Activated effector memory CD4-positive, alpha-beta T cell treated with Interleukin-2 at 50 U/mL for 16 hours (primary cell): ENCODE results near the gene LCN6.
"Not testable (repeated sequence)": the region's sequence is repeated elsewhere in the genome, so short reads cannot be mapped to it uniquely, and the experiment has no call there.

ENCODE experiments used
- DNase-seq: peaks from one replicate; pipeline ENCODE4 v3.0.0-alpha.2; 2020

The LCN6 gene

DNA sequence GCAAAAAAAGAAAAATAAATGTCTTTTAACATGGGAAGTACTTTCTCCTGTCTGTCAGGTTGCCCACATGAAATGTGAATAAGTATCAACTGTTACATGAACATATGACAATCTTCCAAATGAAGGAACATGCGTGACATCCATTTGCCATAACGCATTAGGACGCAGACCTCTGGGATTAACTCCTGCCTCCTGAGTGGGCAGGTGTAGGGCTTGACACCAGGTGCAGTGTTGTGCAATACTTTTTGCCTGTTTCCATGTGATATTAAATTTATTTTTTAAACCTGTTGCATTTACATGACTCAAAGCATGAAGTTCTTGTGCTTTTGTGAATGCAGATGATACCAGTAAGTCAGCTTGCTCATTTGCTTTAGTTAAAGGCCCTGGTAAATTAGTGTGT lies 34.1 kb upstream of the LCN6 start:
- DNase-seq: no peak

DNA sequence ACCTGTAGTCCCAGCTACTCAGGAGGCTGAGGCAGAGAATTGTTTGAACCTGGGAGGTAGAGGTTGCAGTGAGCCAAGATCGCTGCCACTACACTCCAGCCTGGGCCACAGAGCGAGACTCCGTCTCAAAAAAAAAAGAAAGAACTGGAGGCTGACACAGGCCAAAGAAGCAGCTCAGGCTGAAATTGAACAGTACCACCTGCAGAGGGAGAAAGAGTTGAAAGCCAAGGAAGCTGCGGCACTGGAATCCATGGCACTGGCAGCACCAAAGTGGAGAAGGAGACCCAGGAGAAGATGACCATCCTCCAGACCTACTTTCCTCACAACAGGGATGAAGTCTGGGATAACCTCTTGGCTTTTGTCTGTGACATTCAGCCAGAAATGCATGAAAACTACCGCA lies 31.5 kb upstream of the LCN6 start:
- no peak for DNase-seq

DNA sequence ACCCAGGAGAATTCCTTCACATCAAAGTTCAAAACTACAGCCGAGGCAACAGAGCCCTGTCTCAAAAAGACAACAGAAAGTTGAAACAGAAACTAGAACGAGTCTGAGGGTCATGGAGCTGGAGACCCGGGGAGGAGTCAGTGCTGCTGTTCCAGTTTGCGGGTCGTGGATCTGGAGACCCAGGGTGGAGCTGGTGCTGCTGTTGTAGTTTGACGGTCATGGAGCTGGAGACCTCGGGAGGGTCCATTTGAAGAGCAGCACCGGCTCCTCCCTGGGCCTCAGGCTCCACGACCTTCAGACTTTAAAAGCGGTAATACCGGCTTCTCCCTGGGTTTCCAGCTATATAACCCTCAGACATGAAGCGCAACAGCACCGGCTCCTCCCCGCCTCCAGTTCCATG lies 29.0 kb upstream of the LCN6 start:
- DNase-seq: no peak

DNA sequence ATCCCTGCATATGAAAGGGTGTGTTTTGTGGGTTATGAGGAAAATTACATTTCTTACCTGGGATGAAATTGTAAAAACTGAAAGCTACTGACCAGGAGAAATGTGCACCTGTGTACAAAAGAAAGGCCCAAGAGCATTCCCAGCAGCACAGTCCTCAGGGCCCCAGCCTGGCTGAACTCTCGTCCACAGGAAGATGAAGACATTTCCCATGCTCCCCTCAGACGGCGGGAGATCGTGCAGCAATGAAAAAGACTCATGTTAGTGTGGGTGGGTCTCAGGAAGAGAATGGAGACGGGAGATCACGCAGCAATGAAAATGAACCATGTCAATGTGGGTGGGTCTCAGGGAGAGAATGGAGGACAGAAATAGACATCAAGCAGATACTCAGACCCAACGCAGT lies 28.6 kb upstream of the LCN6 start:
- no peak for DNase-seq

DNA sequence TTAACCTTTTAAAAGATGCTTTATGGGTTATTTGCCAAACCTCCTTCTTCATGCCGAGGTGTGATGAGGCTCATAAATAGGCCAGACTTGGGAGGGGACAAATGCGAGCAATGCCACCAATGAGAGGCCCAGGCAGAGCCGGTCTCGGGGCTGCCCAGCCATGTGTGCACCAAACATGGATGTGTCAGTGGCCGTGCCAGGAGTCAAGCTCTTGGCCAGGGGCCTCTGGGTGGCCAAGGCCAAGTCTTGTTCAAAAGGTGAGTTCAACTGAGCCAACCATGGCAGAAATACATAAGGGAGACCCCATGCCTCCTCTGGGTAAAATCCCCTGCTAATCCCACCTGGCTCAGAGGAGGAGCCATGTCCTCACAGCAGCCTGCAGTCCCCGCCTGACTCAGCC lies 26.9 kb upstream of the LCN6 start:
- no peak for DNase-seq

DNA sequence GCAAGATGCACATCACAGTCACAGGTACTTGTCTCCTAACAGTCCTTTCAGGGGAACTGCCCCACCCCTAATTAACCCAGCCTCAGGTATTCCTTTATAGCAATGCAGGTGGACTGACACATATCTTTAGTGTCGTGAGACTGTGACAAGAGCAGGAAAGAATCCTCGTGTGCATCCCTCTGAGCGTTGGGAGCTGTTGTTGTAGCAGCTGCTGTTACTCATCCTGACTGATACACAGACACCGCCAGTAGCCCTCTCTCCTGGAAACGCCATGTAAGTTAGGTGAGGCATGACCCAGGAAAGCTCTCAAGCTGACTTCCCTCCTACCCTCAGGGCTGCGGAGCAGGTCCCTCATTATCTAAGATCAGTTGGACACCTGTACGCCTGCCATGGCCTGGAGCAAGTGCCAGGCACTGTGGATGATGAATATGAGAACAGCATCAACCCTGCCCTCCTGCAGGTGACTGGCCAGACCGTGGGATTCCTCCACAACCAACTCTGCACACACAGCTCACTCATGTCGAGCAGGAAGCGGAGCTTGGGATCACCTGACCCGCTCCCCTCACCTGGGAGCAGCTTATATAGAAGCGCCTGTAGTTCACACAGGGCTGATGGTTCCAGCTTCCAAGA lies 26.2 kb upstream of the LCN6 start:
- DNase-seq: no peak

DNA sequence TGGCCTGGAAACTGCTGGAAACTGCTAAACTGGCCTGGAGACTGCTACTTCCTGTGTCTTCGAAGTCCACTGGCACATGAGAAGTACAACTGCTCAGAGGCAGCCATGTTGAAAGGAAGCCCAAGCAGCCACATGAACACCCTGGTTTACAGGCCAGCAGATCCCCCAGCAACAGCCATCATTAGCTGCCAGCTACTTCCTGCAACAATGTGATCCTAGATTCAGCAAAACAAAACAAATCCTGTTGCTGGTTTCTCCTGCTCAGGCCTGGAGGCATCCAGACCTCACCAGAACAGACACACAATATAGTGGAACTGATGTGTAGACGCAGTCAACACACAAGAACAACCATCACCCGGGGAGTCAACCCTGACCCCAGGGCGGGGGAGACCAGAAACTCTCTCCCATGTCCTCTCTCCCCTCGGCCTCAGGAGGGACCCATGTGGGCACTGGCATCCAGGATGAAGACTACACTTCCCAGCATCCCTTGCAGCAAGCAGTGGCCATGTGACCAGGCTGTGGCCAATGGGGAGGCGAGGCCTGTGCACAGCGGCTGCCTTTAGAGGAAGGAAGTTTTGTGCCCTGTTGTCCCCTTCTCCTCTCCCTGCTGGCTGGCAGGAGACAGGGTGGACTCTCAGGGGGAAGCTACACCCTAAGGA lies 25.2 kb upstream of the LCN6 start:
- no peak for DNase-seq

DNA sequence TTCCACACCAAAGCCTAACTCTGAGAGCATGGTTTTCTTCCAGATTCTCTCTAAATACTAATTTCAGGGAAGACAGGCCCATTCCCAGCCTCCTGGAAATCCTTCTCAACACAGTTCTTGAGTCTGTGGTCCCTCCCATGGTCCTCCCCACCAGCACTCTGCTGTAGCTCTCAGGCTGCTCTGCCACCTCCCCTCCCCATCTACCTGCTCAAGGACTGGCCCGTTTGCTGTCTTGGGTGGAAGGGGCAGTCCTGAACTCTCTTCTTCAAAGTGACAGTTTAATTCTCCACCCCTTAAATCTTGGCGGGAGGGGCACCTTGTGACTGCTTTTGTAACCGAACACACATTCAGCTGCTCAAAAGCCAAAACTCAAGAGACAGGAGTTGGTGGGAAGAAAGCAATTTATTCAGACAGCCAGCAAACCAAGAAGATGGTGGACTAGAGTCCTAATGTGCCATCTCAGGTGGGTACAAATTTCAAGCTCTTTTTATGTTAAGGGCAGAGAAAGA lies 23.6 kb upstream of the LCN6 start:
- no peak for DNase-seq

DNA sequence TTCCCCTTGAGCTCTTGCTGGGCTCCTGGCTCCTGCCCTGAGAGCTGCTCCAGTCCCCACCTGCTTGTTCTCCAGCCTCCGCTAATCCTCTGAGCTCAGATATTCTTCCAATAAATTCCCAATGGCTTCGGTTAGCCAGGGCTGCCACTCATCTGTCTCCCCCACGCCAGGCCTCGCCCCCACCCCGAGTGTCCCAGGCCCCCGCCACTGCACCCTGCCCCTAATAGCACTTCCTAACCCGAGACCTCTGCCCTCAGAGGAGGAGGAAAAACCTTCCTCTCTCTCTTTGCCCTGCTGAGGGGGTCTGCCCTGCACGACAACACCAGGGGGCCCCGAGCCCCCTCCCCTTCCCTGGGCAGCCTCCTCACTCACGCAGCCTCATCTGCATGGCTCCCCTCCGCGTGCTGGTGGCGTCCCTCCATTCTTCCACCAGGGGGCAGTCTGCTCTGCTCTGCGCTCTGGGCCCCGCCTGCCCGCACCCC lies 21.4 kb upstream of the LCN6 start:
- DNase-seq: no peak

DNA sequence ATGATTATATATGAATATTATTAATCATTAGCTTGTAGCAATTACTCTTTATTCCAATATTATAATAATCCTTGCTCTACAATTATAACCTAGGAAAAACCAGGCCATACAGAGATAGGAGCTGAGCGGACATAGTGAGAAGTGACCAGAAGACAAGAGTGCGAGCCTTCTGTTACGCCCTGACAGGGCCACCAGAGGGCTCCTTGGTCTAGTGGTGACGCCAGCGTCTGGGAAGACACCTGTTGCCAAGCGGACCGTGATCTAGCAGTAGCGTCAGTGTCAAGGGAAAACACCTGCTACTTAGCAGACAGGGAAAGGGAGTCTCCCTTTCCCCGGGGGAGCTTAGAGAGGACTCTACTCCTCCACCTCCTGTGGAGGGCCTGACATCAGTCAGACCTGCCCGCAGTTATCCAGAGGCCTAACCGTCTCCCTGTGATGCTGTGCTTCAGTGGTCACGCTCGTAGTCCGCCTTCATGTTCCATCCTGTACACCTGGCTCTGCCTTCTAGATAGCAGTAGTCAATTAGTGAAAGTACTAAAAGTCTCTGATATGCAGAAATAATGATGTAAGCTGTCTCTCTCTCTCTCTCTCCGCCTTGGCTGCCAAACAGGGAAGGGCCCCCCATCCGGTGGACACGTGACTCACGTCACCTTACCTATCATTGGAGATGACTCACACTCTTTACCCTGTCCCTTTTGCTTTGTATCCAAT lies 18.2 kb upstream of the LCN6 start:
- DNase-seq: peak; percentile 18

DNA sequence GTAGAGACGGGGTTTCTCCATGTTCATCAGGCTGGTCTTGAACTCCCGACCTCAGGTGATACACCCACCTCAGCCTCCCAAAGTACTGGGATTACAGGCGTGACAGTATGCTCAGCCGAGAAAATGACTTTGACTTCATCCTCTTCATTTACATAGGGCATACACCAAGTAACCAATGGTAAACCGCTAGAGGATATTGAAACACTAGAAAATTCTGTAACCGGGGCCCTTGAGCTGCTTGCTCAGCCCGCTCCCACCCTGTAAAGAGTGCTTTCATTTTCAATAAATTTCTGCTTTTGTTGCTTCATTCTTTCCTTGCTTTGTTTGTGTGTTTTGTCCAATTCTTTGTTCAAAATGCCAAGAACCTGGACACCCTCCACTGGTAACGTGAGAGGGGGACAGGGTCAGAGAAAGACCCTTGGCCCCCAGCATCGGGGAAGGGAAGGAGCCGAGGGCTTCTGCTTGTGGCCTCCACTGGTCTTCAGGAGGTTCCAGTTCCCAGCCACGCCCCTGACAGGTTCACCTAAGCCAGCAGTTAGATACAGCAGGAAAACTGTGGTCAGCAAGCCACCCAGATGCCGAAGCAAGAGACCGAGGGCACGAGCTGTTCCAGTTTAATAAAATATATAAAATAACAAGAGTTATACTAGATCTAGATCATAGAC lies 17.6 kb upstream of the LCN6 start:
- DNase-seq: not testable (repeated sequence)

DNA sequence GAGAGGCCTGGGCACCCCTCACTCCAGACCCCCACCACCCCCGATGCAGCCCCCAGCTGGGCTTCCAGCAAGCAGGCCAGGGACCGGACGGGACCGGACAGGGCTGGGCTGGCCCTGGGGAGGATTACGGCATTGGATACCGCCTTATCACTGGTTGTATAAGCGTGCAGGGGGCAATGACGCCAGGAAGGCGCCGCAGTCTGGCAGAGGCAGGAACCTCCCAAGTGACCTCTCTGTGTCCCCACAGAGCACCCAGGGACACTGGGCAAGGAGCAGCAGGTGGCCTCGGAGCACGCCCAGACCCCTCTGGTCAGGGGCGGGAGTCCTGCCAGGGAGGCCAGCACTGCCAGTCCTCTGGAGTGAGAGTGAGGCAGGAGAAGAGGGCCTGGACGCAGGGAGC lies 16.7 kb upstream of the LCN6 start:
- no peak for DNase-seq

DNA sequence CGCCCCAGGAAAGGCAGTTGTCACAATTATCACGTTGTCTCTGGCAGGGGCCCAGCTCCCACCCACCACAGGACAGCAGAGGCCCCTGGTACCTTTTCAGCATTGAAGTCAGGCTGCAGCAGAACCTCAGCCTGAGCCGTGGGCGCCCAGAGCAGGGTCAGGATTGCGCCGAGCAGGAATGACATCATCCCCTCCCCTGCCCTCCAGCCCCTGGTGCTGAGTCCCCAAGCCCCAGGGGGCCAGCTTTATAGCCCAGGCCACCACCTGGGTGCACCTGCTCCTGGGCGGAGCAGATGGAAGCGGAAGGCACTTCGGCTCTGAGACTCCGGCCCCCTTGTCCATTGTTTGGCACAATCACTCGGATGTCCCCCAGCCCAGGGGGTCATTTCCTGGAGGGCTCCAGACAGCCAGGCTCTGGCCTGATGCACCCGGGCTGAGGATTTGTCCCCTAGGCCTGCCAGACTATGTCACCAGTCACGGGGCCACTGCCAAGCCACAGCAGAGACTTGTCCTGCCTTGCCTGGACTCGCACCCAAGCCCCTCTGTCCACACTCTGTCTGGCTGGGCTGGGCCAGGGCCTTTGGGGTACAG lies 16.1 kb upstream of the LCN6 start, which contains the start of gene LCN15:
Gene LCN15, minus strand, starts transcription at position 218 of the 591 bp plus-strand sequence. Its CDS starts 30 bp downstream, at position 188.
- DNase-seq: no peak

DNA sequence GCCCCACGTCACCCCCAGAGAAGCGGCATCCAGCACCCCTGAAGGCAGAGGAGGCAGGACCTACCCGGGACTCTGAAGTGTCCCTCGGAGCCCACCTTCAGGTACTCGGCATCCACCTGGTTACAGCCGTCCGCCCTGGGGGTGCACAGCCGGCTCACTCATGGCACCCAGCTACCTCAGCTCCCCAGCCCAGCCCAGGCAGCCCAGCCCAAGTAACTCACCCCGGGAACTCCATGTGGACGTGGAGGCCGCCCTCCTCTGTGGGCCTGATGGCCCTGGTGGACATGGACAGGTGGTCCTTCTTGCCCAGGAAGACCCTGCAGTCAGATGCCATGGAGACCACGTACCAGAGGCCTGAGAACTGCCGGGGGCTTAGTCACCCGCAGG lies 15.3 kb upstream of the LCN6 start:
- DNase-seq: no peak

DNA sequence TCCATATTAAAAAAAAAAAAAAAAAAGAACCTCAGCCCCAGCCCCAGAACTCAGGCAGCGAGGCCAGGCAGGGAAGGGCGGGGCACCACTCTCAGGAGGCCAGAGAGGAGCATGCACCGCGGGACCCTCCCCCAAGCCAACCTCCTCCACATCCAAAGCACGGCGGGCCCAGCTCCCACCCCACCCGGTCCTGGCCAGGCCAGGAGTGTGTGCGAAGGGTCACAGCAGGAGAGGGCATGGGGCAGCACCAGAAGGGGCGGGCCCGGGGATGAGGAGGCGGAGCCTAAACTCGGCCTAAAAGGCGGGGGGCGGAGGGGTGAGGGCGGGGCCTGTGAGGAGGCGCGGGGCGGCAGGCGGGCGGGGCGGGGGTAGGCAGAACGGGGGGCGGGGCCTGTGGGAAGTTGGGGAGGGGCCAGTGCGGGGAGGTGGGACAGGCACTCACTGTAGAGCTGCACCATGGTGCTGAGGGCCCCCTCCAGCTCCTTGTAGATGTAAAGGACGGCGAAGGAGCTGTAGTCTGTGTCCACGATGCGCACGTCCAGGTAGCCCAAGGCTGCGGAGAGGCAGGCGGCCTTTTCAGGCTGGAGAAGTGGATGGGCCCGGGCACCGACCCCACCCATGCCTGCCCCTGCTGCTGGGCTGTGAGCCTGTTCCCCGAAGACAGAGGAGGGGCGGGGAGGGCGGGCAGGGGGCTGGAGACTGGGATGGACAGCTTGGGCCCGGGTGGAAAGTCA lies 14.8 kb upstream of the LCN6 start:
- no peak for DNase-seq

DNA sequence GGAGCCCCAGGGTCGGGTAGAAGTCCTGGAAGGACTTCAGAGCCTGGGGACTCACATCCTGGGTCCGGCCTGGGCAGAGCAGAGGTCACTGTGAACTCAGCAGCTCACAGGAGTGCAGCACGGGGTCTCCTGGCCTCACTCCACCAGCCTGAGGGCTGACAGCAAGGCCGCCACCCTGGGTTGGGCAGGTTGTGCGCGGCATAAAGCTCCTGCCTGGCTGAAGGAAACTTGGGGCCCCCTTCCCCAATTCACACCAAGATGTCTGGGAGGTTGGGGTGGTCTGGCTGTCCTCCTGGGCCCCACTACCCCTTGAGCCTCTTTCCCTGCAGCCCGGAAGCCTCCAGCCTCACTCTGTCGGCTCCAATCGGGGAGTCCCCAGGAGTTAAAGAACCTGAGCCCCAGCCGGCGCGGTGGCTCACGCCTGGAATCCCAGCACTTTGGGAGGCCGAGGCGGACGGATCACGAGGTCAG lies 13.9 kb upstream of the LCN6 start:
- no peak for DNase-seq

DNA sequence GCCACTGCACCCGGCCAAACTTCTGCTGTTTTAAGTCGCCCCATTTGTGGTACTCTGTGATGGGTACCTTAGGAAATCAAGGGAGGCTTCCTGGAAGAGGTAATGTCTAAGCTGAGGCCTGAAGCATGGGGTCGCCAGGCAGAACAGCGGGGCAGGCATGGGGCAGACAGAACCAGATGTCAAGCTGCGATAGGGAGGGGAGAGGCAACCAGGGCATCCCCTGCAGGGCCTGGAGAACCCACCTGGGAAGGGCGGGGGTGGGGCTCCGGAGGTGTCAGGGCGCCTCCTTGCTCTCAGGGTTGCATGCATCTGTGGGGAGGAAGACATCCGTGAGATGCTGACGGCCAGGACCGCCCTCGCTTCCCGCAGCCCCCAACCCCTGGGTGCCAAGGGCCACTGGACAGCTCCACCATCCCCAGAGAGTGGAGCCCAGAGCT lies 13.2 kb upstream of the LCN6 start:
- no peak for DNase-seq

DNA sequence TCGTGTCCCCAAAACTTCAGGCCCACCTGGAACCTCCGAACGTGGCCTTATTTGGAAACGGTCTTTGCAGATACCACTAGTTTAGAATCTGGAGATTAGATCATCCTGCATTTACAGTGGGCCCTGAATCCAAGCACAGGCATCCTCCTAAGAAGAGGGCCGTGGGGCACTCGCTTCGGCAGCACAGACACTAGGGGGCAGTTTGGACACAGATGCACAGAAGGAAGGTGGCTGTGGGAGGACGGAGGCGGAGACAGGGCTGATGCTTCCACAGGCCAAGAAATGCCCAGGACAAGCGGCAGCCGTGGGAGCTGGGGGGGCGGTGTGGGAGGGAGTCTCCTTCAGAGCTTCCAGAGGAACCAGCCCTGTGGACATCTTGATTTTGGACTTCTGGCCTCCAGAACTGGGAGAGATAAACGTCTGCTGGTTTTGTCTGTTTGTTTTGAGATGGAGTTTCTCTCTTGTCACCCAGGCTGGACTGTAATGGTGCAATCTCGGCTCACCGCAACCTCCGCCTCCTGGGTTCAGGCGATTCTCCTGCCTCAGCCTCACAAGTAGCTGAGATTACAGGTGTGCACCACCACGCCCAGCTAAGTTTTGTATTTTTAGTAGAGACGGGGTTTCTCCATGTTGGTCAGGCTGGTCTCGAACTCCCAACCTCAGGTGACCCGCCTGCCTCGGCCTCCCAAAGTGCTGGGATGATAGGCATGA lies 12.7 kb upstream of the LCN6 start:
- DNase-seq: not testable (repeated sequence)

DNA sequence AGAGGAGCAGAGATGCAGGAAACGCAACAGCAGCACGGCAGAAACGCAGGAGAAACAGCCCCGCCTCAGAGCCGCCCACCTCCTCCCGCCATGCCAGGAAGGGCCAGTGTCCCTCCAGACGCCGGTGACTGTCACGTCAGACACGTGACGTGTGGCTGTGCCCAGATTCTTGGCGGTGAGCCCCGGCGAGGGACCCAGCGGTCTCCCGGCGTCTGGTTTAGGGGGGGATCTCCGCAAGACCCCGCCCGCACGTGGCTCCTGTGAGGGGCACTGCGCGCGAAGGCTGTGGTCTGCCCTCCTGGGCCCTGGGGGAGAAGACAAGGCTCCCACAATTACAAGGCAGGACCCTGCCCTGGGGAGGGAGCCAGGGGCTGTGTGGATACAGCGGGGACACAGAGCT lies 12.1 kb upstream of the LCN6 start:
- DNase-seq: no peak

DNA sequence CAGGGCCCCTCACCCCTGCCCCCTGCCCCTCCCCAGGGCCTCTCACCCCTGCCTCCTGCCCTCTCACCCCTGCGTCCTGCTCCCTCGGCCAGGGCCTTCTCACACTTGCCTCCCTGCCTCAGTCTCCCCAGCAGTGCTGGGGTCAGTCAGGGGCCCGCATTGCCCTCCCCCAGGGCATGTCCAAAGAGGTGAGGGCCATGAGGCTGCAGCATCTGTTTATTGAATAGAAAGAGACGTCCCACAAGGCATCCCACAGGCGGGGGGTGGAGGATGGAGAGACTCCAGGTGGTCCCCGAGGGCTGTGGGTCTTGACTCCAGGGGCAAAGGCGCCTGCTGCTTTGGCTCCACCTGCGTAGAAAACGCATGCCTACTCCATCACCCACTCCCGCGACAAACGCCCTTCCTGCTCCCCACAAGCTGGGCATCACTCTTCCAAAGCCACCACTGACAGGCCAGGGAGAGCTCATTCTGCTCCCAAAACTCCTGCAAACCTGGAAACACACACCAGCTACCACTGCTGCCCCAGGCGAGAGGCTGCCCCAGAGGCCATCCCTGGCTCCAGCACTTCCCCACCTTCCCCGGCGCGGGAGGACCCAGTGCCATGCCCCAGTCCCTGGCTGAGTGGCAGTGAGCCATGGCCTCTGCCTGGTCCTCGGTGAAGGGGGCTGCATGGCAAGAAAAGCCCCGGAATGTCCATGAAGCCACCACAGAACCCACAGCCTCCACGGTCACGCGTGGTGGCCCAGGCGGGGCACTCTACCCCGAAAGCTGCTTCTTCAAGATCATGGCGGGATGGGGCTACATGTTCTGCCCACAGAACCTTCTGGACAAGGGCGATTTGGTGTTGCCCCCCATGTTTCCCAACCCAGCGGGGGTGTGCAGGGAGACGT lies 11.4 kb upstream of the LCN6 start:
- no peak for DNase-seq
